ENCODE results near the gene TRIOBP. TPM values are rescaled to one million over a fixed set of nuclear protein-coding genes. Genes with fewer than 3 reads are reported as not detected.

The TRIOBP gene
- total and polyA plus RNA-seq, 2 donors (not counting 3 experiments of a cell fraction or from before 2014, with no cell fraction given), result 60.6 to 104 TPM

Small RNAs within 50 kb of the gene (small RNA-seq; reads per million reads assigned to genes)
- not detected for gene RN7SL385P (ENCODE audit: insufficient read depth, insufficient read length, low read depth, low replicate concordance)

Other genes with a start within 250 kb of the TRIOBP start
- 188 and 197 TPM in 2 replicates for gene MFNG, start 210.7 kb upstream of the TRIOBP start, total RNA-seq
- 257 and 379 TPM in 2 replicates for gene MFNG, start 210.7 kb upstream of the TRIOBP start, polyA plus RNA-seq
- gene CARD10, start 177.6 kb upstream of the TRIOBP start, total RNA-seq, result 39.5 and 40.6 TPM in 2 replicates
- 36.1 and 42.0 TPM in 2 replicates for gene CARD10, start 177.6 kb upstream of the TRIOBP start, polyA plus RNA-seq
- gene CDC42EP1, start 136.6 kb upstream of the TRIOBP start, total RNA-seq, result 141 and 146 TPM in 2 replicates
- 82.2 and 100 TPM in 2 replicates for gene CDC42EP1, start 136.6 kb upstream of the TRIOBP start, polyA plus RNA-seq
- not detected in 2 replicates for gene LGALS2, start 117.0 kb upstream of the TRIOBP start, total RNA-seq
- gene LGALS2, start 117.0 kb upstream of the TRIOBP start, polyA plus RNA-seq, result not detected in 2 replicates
- 55.9 and 67.5 TPM in 2 replicates for gene GGA1, start 88.2 kb upstream of the TRIOBP start, total RNA-seq
- 54.1 and 75.6 TPM in 2 replicates for gene GGA1, start 88.2 kb upstream of the TRIOBP start, polyA plus RNA-seq
- 2.8 and 4.3 TPM in 2 replicates for gene SH3BP1, start 57.4 kb upstream of the TRIOBP start, total RNA-seq
- gene SH3BP1, start 57.4 kb upstream of the TRIOBP start, polyA plus RNA-seq, result 2.3 and 4.2 TPM in 2 replicates
- 14.8 and 18.0 TPM in 2 replicates for gene PDXP, start 38.3 kb upstream of the TRIOBP start, total RNA-seq
- gene PDXP, start 38.3 kb upstream of the TRIOBP start, polyA plus RNA-seq, result 20.0 and 22.6 TPM in 2 replicates
- gene LGALS1, start 21.4 kb upstream of the TRIOBP start, total RNA-seq, result 2,698 and 3,340 TPM in 2 replicates
- gene LGALS1, start 21.4 kb upstream of the TRIOBP start, polyA plus RNA-seq, result 13,642 and 14,745 TPM in 2 replicates
- 29.1 and 31.5 TPM in 2 replicates for gene NOL12, start 10.7 kb upstream of the TRIOBP start, total RNA-seq
- gene NOL12, start 10.7 kb upstream of the TRIOBP start, polyA plus RNA-seq, result 22.0 and 23.2 TPM in 2 replicates
- 19.7 and 19.9 TPM in 2 replicates for gene GCAT, start 110.9 kb downstream of the TRIOBP start, total RNA-seq
- gene GCAT, start 110.9 kb downstream of the TRIOBP start, polyA plus RNA-seq, result 19.7 and 24.4 TPM in 2 replicates
- gene GALR3, start 126.3 kb downstream of the TRIOBP start, total RNA-seq, result not detected in 2 replicates
- gene GALR3, start 126.3 kb downstream of the TRIOBP start, polyA plus RNA-seq, result not detected in 2 replicates
- 25.5 and 26.0 TPM in 2 replicates for gene ANKRD54, start 147.3 kb downstream of the TRIOBP start, total RNA-seq
- gene ANKRD54, start 147.3 kb downstream of the TRIOBP start, polyA plus RNA-seq, result 26.7 and 40.0 TPM in 2 replicates
- gene EIF3L, start 152.4 kb downstream of the TRIOBP start, total RNA-seq, result 442 and 479 TPM in 2 replicates
- gene EIF3L, start 152.4 kb downstream of the TRIOBP start, polyA plus RNA-seq, result 601 and 647 TPM in 2 replicates
- 65.2 and 66.9 TPM in 2 replicates for gene MICALL1, start 209.2 kb downstream of the TRIOBP start, total RNA-seq
- gene MICALL1, start 209.2 kb downstream of the TRIOBP start, polyA plus RNA-seq, result 23.9 and 30.5 TPM in 2 replicates

Measured in endothelial cell of umbilical vein (primary cell).